ENCODE results near the gene TEX38.

- TF ChIP-seq CTCF (IDR thresholded peaks at IDR 0.05; ENCODE audit: low read depth, low read length) (no peak), EZH2phosphoT487 (IDR thresholded peaks at IDR 0.05; ENCODE audit: low read depth) (no peak)
These were observed 25.4 kb downstream of the TEX38 start for GRCh38 chr1:46697053-46697452.
